PC-9 (cell line): Measurements from ENCODE around the gene IL17RE. TPM values are rescaled to one million over a fixed set of nuclear protein-coding genes. Genes with fewer than 3 reads are reported as not detected.
A peak's percentile ranks its signal among the peaks of the same experiment; 100 is the strongest.

Experiments
- BruUV-seq: library from RNA; stranded (reverse); fragments of 400-500 nt; replicated peaks from 2 replicates; lab custom pipeline; 2021; lab: Mats Ljungman, UMichigan
- CTCF ChIA-PET: fragments of 300-600 bp; sonication (Branson Sonifier 250); formaldehyde crosslinking; loops from one replicate; lab custom pipeline; 2022; ENCODE audit warnings: antibody characterized with exemption; lab: Charles Lee
- POLR2A ChIA-PET: fragments of 300-600 bp; sonication (Branson Sonifier 250); formaldehyde crosslinking; loops from one replicate; lab custom pipeline; 2022; ENCODE audit warnings: antibody characterized with exemption; ENCODE audit not compliant: unreplicated experiment; lab: Charles Lee
- DNase-seq, 2 experiments: peaks; one replicate each; pipeline versions ENCODE4 v3.0.0 to v3.0.0-alpha.2; 2015 to 2022; ENCODE audit warnings: mixed read lengths in 1 of 2
- H2AFZ ChIP-seq: fragments of 200-600 bp; sonication (generic); 2 replicates; pipeline ENCODE4 v1.8.1; 2017; ENCODE audit warnings: antibody characterized with exemption
- H3F3A ChIP-seq: fragments of 200-600 bp; sonication (generic); 2 replicates; pipeline ENCODE4 v1.8.1; 2017; ENCODE audit warnings: antibody characterized with exemption, mild to moderate bottlenecking, low read depth; ENCODE audit not compliant: insufficient read depth
- H3K27ac ChIP-seq: fragments of 200-600 bp; sonication (generic); 2 replicates; pipeline ENCODE4 v1.6.1; 2016; ENCODE audit warnings: mixed run types
- H3K27me3 ChIP-seq: fragments of 200-600 bp; sonication (generic); 2 replicates; pipeline ENCODE4 v1.6.1; 2016; ENCODE audit warnings: low read depth, mixed run types; ENCODE audit not compliant: insufficient read depth
- H3K36me3 ChIP-seq: fragments of 200-600 bp; sonication (generic); 2 replicates; pipeline ENCODE4 v1.6.1; 2016; ENCODE audit warnings: low read depth, mixed run types
- H3K4me1 ChIP-seq: fragments of 200-600 bp; sonication (generic); replicated peaks from 2 replicates; pipeline ENCODE4 v1.6.1; 2016; ENCODE audit warnings: mixed run types; ENCODE audit not compliant: insufficient read depth
- H3K4me2 ChIP-seq: fragments of 200-600 bp; sonication (generic); 2 replicates; pipeline ENCODE4 v1.6.1; 2017; ENCODE audit warnings: mixed run types
- H3K4me3 ChIP-seq: fragments of 200-600 bp; sonication (generic); 2 replicates; pipeline ENCODE4 v1.6.1; 2016; ENCODE audit warnings: mixed run types
- H3K79me2 ChIP-seq: fragments of 200-600 bp; sonication (generic); 2 replicates; pipeline ENCODE4 v1.6.1; 2017; ENCODE audit warnings: low read depth, mixed run types
- H3K9me2 ChIP-seq: fragments of 200-600 bp; sonication (generic); 2 replicates; pipeline ENCODE4 v1.8.1; 2017; ENCODE audit warnings: mild to moderate bottlenecking; ENCODE audit not compliant: insufficient read depth
- H3K9me3 ChIP-seq: fragments of 200-600 bp; sonication (generic); 2 replicates; pipeline ENCODE4 v1.8.1; 2016; ENCODE audit warnings: low read depth; ENCODE audit not compliant: insufficient read depth
- H4K20me1 ChIP-seq: fragments of 200-600 bp; sonication (generic); 2 replicates; pipeline ENCODE4 v1.8.1; 2017; ENCODE audit not compliant: insufficient read depth
- EZH2 ChIP-seq: fragments of 200-600 bp; sonication (generic); IDR thresholded peaks from 2 replicates; pipeline ENCODE4 v1.8.0; 2017; ENCODE audit warnings: antibody characterized with exemption, low read depth
- intact Hi-C: fragments of 100-400 bp; cut with micrococcal nuclease; formaldehyde crosslinking; loops from one replicate; pipeline ENCODE4 v1.10.0; 2022; ENCODE audit not compliant: unreplicated experiment
- total RNA-seq: library from RNA; stranded (reverse); gene quantifications from 2 replicates; pipeline ENCODE4 v1.2.3, GENCODE V29; 2021
- TF ChIP-seq, protein P1 (sequence below): fragments of 200-600 bp; sonication (generic); conservative IDR thresholded peaks from 2 replicates; pipeline ENCODE4 v1.6.1; 2017; ENCODE audit warnings: mixed run types, antibody characterized with exemption, mild to moderate bottlenecking, moderate library complexity

IL17RE gene
- total RNA-seq, 1 experiment from 2014 or later: 23.8 TPM

DNA sequence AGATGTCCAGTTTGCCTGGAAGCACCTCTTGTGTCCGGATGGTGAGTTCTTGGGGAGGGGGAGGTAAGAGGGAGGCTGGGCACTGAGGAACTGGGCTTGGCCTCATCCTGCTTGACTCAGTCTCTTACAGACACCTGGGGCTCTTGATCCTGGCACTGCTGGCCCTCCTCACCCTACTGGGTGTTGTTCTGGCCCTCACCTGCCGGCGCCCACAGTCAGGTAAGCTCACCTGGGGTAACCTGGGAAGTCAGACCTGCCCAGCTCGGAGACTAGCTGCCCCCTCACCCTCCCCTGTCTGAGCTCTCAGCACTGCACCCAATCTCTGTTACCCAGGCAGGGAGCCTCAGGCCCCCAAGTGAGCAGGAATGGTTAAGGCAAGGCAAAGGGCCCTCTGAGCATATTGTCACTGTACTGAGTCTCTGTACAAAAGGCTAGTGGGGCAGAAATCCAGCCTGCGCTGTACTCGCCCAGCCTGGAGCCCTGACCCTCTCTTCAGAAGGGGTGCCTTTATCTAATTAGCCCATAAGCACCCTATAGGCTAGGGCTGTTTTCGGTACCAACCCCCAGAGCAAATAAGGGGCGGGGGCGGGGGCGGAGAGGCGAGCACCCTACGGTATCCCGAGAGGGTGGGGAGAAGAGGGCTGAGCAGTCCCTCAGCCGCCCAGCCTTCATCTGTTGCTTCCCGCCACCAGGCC is 12.1 kb downstream of the IL17RE start:
- CTCF ChIA-PET: interaction anchor here (0.5 to 0.7 kb wide), 2 partner anchors 18 to 977 kb away, joined by 5 to 6 read pairs; no protein-coding TSS in a partner anchor
- H2AFZ ChIP-seq: no peak overlapping the region
- no peaks in the 10 kb centered on the region for H3K9me3 ChIP-seq
- no peak for TF ChIP-seq EZH2
- TF ChIP-seq, protein P1, sequence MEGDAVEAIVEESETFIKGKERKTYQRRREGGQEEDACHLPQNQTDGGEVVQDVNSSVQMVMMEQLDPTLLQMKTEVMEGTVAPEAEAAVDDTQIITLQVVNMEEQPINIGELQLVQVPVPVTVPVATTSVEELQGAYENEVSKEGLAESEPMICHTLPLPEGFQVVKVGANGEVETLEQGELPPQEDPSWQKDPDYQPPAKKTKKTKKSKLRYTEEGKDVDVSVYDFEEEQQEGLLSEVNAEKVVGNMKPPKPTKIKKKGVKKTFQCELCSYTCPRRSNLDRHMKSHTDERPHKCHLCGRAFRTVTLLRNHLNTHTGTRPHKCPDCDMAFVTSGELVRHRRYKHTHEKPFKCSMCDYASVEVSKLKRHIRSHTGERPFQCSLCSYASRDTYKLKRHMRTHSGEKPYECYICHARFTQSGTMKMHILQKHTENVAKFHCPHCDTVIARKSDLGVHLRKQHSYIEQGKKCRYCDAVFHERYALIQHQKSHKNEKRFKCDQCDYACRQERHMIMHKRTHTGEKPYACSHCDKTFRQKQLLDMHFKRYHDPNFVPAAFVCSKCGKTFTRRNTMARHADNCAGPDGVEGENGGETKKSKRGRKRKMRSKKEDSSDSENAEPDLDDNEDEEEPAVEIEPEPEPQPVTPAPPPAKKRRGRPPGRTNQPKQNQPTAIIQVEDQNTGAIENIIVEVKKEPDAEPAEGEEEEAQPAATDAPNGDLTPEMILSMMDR: no peak
- BruUV-seq: no TSS peak
- no peak for DNase-seq
- POLR2A ChIA-PET: no interaction called here
- no peaks in the 10 kb centered on the region for H3K27me3 ChIP-seq
- H3K79me2 ChIP-seq: no peaks in the 10 kb centered on the region
- no peak overlapping the region for H3K27ac ChIP-seq
- H3K4me3 ChIP-seq: no peak overlapping the region
- peaks cover 57% of the 10 kb centered on the region for H3K4me1 ChIP-seq
- H4K20me1 ChIP-seq: no peaks in the 10 kb centered on the region
- no peaks in the 10 kb centered on the region for H3K9me2 ChIP-seq
- no peak overlapping the region for H3K4me2 ChIP-seq
- H3F3A ChIP-seq: peaks cover 29% of the 10 kb centered on the region
- intact Hi-C loops: no loop called here
- no peaks in the 10 kb centered on the region for H3K36me3 ChIP-seq

DNA sequence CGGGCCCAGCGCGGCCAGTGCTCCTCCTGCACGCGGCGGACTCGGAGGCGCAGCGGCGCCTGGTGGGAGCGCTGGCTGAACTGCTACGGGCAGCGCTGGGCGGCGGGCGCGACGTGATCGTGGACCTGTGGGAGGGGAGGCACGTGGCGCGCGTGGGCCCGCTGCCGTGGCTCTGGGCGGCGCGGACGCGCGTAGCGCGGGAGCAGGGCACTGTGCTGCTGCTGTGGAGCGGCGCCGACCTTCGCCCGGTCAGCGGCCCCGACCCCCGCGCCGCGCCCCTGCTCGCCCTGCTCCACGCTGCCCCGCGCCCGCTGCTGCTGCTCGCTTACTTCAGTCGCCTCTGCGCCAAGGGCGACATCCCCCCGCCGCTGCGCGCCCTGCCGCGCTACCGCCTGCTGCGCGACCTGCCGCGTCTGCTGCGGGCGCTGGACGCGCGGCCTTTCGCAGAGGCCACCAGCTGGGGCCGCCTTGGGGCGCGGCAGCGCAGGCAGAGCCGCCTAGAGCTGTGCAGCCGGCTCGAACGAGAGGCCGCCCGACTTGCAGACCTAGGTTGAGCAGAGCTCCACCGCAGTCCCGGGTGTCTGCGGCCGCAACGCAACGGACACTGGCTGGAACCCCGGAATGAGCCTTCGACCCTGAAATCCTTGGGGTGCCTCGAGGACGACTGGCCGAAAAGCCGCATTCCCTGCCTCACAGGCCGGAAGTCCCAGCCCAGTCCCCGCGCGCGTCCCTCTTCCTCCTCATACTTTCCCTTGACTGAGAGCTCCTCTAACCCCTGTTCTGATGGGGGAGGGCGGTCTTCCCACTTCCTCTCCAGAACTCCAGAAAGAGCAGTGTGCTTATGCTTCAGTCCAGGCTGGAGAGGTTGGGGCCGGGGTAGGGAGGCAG is 12.8 kb downstream of the IL17RE start:
- Histone ChIP-seq H2AFZ (no peak overlapping the region), H3K36me3 (no peaks in the 10 kb centered on the region), H3K4me3 (no peak overlapping the region), H3K9me2 (no peaks in the 10 kb centered on the region), H3K4me2 (no peak overlapping the region), H3K27ac (no peak overlapping the region), H3K79me2 (no peaks in the 10 kb centered on the region), H3K4me1 (peaks cover 55% of the 10 kb centered on the region), H3K27me3 (no peaks in the 10 kb centered on the region), H4K20me1 (no peaks in the 10 kb centered on the region), H3F3A (peaks cover 25% of the 10 kb centered on the region), H3K9me3 (no peaks in the 10 kb centered on the region)
- intact Hi-C loops: no loop called here
- no peak for DNase-seq
- BruUV-seq: no TSS peak
- TF ChIP-seq, protein P1: no peak
- no peak for TF ChIP-seq EZH2
- CTCF ChIA-PET: interaction anchor here (0.6 kb wide), 1 partner anchor 16 kb away, joined by 9 read pairs; no protein-coding TSS in a partner anchor
- POLR2A ChIA-PET: interaction anchor here (0.5 kb wide), 1 partner anchor 32 kb away, joined by 9 read pairs; no protein-coding TSS in a partner anchor

DNA sequence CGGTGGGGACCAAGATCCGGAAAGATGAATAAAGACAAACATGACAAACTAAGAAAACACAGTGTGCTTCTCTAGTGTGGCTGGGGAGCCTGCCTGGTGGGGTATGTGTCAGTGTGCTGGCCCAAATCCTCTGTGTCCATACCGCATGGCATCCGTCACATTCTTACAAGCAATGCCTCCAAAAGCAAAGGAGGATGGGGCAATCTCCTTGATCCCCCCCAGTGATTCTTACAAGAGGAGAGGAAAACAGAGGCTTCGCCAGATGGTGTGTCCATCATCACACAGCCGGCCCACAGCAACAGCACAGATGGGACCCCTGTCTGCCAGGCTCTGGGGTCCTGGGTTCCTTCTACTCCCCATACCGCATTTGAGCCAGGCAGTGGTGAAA is 13.7 kb downstream of the IL17RE start:
- Histone ChIP-seq H3K27ac (no peak overlapping the region), H3K27me3 (no peaks in the 10 kb centered on the region), H3K4me3 (peak overlapping the region; percentile 70; the same call in 1 of the 2 replicates), H3K4me1 (peaks cover 48% of the 10 kb centered on the region), H3K36me3 (no peaks in the 10 kb centered on the region), H3K4me2 (peak overlapping the region; percentile 95), H4K20me1 (no peaks in the 10 kb centered on the region), H3K9me3 (no peaks in the 10 kb centered on the region), H3K79me2 (no peaks in the 10 kb centered on the region), H2AFZ (no peak overlapping the region), H3F3A (peaks cover 23% of the 10 kb centered on the region), H3K9me2 (no peaks in the 10 kb centered on the region)
- TF ChIP-seq, protein P1: no peak
- TF ChIP-seq EZH2: no peak
- no peak for DNase-seq
- ChIA-PET POLR2A (interaction anchor here (0.6 to 1.0 kb wide), 3 partner anchors 17 to 77 kb away, joined by 3 to 5 read pairs (median 4); partner anchors contain the start of genes CRELD1 and JAGN1), CTCF (interaction anchor here (0.6 to 1.0 kb wide), 2 partner anchors 16 to 45 kb away, joined by 3 to 9 read pairs; no protein-coding TSS in a partner anchor)
- intact Hi-C loops: no loop called here
- BruUV-seq: TSS peak; percentile 98
